HG03045 (cell line): ENCODE results near the gene FOXP2.
A peak's percentile ranks its signal among the peaks of the same experiment; 100 is the strongest.
"Not testable (repeated sequence)": the region's sequence is repeated elsewhere in the genome, so short reads cannot be mapped to it uniquely, and the experiment has no call there.

Experiments
- ATAC-seq: cut with Tn5 transposase; IDR thresholded peaks from one replicate; pipeline ENCODE4 v1.9.1; 2021; ENCODE audit warnings: mild to moderate bottlenecking, moderate library complexity; ENCODE audit not compliant: unreplicated experiment

FOXP2 gene

DNA sequence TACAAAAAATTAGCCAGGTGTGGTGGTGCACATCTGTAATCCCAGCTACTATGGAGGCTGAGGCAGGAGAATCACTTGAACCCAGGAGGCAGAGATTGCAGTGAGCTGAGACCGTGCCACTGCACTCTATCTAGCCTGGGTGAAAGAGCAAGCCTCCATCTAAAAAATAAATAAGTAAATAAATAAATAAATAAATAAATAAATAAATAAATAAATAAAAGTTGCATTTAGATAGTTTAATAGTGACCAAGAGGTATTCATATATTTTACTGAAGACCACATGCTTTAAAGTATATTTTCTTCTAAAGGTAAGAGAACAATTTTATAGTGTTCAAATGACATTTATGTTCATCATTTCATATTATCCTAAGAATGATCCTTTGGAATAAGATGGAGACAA is 82.9 kb downstream of the FOXP2 start:
- not testable (repeated sequence) for ATAC-seq

DNA sequence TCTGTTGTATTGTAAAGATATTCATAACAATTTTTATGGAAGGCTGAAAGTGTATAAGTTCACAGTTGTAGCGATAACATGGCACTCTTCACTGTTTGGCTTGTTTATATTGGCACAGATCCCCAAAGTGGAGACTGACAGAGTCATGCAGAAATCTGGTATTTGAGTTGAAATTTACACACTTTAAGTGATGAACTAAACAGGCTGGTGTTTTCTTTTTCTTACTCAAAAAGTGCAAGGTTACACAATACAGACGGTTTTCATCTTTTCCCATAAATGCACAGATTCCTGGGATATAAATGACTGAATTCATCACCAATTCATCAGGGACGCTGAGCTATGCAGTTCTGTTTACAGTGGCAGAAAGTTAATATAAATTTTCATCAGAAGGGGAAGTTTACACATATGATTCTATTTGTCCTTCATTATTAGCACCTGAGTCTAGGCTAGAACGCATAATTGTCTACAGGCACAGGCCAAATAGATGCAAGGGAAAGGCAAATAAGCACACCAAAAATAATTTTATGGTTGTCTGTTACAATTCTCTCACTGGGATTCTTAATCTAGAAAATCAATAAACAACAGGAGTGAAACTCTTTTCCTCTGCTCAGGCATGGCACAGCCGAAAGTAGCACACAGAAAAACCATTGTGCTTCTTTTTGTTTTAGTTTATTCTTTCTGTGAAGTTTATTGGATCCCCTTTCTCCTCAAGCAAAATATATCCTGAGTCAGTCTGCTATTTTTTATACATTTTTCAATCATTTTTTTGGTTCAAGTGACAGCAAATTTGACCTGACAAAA is 88.0 kb downstream of the FOXP2 start:
- ATAC-seq = no peak

GRCh38 chr7:114504586-114504985 is 90.0 kb downstream of the FOXP2 start:
- ATAC-seq = no peak

- no peak for ATAC-seq
Observed at GRCh38 chr7:114507381-114507780, 92.8 kb downstream of the FOXP2 start.

GRCh38 chr7:114508086-114508485 is 93.5 kb downstream of the FOXP2 start:
- ATAC-seq = no peak

DNA sequence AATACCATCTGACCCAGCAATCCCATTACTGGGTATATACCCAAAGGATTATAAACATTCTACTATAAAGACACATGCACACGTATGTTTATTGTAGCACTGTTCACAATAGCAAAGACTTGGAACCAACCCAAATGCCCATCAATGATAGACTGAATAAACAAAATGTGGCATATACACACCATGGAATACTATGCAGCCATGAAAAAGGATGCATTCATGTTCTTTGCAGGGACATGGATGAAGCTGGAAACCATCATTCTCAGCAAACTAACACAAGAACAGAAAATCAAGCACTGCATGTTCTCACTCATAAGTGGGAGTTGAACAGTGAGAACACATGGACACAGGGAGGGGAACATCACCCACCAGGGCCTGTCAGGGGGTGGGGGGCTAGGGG is 96.2 kb downstream of the FOXP2 start:
- ATAC-seq = not testable (repeated sequence)

GRCh38 chr7:114519240-114519639 is 104.6 kb downstream of the FOXP2 start:
- ATAC-seq = no peak

- ATAC-seq = no peak
Observed at GRCh38 chr7:114522081-114522480, 107.5 kb downstream of the FOXP2 start.

DNA sequence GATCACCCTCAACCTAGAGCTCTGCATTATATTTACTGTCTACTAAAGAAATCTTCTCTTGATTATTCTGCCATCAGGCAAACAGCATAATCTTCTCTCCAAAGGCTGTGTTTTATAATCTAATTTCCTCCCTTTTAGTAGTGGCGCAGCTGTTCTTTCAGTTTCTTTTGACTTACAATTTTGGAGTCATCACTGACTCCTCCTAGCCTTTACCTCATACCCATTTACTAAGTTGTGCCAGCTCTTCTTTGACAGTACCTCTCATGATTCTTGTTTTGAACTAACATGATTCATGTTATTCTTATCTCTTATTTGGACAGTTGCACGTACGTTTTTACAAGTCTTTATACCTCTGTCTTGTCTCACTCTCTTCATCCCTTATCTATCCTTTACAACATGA is 113.0 kb downstream of the FOXP2 start:
- ATAC-seq = no peak

GRCh38 chr7:114530057-114530611 is 115.5 kb downstream of the FOXP2 start:
- no peak for ATAC-seq

DNA sequence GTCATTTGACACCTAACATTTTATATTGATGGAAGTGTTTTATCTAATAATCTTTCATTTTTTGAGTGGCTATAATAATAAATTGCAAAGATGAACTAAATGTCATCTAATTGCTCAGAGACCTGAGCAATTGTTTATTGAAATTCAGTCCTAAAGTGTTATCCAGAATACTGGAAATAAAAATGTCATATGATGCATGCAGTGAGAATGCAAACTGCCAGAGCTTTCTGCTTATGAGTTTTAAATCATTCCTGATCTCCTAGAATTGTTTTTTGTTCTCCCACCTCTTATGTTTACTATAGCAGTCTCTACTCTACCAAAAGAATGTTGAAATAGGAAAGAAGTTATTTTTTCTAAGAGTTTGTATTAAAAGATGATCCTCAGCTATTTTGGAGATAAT is 116.7 kb downstream of the FOXP2 start:
- ATAC-seq = no peak

DNA sequence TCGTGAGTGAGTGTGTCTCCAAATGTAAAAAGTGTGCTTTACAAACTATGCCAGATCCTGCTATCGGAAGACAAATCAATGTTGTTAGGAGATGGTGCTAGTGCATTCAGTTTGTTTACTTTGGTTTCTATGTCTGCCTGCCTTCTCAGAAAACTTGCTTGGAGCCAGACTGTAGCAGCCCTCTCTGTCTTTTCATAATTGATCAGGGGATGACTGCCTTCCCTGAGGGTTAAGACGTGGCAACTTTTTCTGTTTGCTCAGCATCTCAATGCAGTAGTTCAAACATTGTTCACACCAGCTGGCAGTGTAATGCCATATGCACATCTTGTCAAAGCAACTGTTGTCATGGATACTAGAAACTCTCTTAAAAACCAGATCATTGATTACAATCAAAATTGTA is 118.5 kb downstream of the FOXP2 start:
- ATAC-seq = no peak

DNA sequence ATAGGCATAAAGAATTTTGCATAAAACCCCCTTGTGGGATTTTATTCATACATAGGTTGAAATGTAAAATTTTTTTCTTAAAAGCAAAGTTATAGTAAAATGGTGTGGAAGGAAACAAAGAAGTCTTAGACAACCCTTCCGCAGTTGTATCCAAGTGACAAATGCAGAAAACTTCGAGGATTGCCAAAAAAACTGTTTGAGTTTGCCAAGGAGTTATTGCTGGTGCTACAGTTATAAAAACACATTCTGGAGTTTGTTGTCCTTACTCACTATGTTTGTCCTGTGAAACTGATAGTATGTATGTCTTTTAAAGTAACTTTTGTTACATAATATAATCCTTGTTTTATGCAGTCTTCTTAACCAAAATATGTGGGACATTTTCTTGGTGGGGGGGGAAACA is 120.3 kb downstream of the FOXP2 start:
- no peak for ATAC-seq

- no peak for ATAC-seq
Observed at GRCh38 chr7:114539575-114539974, 125.0 kb downstream of the FOXP2 start.

- ATAC-seq = no peak
Observed at GRCh38 chr7:114540291-114540690, 125.7 kb downstream of the FOXP2 start.

- not testable (repeated sequence) for ATAC-seq
Observed at GRCh38 chr7:114547346-114547745, 132.7 kb downstream of the FOXP2 start.

DNA sequence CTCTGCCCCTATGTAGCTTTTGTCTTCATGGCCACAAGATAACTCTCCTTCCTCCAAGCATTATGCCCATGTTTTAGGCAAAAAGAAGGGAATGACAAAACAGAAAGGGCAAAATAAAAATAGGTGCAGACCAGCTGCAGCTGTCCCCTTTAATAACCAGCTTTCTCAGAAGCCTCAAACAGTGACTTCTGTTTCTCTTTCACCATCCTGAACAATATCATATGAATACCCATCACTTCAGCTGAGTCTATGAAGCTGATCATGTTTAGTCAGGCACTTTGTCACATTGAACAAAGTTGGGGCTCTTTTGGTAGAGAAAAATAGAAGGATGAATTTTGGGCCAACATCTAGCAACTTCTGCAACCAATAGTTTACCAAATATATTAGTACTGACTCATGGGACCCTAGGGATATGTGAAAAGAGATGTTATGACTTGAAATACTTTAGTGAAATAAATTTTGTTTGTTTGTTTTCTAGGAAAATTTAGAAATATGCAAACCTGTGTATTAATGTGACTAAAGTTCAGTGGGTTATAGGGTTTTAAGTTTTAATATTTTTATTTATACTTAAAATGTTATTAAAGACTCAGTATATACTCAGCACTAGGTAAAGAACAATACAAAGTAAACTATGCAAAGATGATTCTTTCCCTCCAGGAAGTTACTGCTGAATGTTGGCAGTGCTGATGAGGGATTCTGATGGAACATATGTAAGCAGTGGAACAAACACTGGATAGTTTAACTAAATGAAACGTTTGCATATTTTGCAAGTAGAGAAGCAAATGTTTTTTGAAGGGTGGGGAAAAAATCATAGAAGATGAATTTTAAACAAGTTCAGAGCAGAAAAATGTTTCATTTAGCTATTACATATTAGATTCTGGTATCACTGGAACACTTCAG is 133.7 kb downstream of the FOXP2 start:
- ATAC-seq = no peak

DNA sequence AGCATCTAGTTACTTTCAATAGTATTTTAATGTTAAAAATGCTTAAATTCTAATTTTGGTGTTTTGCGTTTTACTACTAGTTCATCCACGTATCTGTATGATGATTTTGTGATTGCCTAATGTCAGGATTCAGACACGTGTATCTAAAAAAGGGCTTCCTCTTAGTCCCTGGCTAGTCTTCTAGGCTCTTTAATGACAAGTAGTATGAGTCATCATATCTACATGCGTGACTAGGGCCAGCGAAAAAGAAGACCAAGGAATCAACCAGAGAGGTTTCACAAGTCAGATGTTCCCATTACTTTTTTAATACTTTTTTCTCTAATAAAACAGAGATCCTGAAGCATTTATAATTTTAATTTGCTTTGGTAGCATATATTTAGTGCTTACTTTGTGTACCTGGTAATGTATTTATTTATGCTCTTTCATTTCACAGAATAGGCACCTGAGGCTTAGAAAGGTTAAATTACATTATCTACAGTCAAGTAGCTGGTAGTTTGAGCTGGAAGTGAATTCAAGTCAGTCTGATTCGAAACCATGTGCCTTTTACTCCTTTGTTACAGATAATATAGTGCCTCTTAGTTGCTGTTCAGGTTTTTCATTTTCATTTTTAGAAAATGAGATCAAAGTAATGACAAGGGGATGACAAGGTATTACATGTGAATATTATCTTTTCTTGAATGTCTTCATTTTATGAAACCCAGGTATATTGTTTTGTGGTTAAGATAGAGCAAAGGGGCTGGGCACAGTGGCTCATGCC is 140.3 kb downstream of the FOXP2 start:
- peak; percentile 76 for ATAC-seq

- no peak for ATAC-seq
Observed at GRCh38 chr7:114567416-114567815, 152.8 kb downstream of the FOXP2 start.

DNA sequence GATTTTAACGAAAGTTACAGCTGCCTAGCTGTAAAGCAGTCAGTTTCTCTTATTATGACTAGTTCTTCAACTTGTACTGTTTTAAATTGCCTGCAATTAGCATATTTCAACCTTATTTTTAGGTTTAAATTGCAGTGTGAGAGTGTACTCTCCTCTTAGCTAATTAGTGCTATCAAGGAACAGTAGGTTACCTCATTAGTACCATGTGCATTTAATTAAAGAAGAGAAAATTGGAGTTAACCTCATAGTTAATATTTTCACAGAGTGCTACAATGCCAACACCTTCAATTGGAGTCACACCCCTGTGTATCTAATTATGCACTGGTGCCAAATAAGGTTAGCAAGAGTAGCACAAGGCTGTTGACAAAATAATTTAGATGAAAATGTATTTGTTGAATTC is 154.6 kb downstream of the FOXP2 start:
- no peak for ATAC-seq

DNA sequence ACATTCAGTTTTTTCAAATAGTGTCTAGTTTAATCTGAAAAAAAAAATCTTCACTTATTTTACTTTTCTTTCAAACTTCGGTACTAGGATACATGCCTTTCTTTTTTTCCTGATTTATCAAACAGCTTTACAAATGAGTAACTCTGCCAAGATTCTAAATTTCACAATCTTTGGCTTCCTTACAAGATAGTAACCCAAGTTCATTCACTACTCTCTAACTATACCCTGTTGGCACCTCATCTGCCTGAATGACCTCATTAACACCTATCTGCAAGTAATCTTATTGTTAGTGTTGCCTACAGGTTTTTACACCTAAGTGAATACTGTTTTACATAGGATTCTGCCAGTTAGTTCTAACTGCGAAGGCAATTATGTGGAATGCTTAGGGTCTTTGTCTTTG is 159.8 kb downstream of the FOXP2 start:
- no peak for ATAC-seq
